Muscle of arm (tissue), 12 donors: ENCODE data around the gene ZNHIT6. TPM values are rescaled to one million over a fixed set of nuclear protein-coding genes. Genes with fewer than 3 reads are reported as not detected.

ENCODE experiments used
- DNase-seq: peaks from one replicate; pipeline ENCODE4 v3.0.0-alpha.2; 2013
- polyA plus RNA-seq, 12 donors: library from polyadenylated mRNA; unstranded; fragments of 120-200 nt; gene quantifications; one replicate each; pipeline ENCODE4 v1.2.1, GENCODE V29; 2013; ENCODE audit not compliant: insufficient read length in 12 of 12

ZNHIT6 gene
- polyA plus RNA-seq, 12 donors: 17.2 to 27.8 (median 21.1) TPM; not detected in 1

DNA sequence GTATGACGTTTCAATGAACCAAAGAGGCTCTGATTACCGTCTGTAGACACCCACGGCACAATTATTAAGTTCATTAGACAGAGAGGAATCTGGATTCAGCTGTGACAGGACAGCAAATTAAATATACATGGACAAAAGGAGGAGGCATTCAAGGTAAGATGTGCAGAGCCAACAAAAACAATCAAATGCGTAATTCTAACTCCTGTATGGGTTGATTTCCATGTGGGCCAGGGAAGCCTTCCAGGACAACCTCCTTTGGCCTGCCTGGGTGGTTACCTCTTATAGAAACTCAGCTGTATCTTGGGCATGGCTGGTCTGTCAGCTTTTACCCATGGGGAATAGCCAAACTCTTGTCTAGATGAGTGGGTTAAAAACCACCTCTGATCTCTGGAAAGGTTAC lies 83.9 kb downstream of the ZNHIT6 start:
- DNase-seq: no peak

DNA sequence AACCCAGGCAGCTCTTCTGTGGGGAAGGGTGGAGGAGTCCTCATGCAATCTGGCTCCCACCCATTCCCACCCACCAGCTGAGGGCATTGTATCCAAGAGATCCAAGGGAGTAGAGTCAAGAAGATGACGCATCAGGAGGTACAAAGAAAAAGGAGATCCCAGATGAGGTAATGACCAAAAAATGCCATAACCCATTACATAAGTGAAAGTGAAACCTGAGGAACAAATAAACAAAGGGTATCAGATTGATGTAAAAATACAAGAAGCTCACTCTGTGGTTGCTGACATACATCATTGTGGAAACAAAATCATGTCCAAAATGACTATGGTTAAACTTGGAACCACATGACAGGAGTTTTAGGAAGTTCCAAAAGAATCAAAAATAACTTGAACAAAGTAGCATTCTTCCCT lies 85.2 kb downstream of the ZNHIT6 start:
- no peak for DNase-seq

DNA sequence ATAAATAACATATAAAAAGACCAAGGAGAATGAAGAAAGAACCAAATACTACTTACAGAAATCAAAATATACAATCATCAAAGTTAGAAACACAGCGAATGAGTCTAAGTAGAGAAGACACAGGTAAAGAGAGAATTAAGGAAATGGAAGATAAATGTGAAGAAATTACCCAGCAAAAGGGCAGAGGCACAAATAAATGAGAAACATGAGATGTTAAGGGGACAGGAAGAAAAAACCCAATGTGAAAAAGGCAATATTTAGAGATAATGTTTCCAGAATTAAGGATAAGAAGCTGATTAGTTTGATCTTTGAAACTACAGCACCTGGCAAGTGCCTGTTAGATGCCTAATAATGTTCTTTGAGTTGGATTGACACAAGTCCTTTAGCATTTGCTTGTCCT lies 86.8 kb downstream of the ZNHIT6 start:
- no peak for DNase-seq

DNA sequence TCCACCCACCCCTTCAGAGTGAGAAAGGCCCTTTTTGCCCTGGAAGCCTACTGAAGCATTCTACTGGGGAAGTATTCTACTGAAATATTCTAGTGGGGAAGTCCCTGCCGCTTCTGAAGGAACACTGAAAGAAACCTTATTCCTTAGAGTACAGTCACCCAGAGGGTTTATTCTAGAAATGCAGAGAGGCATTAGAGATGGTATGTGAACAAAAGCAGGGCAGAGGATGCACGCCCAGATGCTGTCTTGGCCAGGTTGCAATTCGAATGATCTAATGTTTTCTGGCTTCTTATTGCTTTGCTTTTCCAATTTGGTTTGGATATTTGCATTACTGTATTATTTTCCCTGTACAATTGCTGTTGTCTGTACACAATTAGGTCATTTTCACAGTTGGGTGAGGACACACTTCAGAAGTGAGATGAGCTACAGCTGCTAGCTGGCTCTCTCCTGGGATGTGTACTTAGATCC lies 90.6 kb downstream of the ZNHIT6 start:
- peak; percentile 24 for DNase-seq

DNA sequence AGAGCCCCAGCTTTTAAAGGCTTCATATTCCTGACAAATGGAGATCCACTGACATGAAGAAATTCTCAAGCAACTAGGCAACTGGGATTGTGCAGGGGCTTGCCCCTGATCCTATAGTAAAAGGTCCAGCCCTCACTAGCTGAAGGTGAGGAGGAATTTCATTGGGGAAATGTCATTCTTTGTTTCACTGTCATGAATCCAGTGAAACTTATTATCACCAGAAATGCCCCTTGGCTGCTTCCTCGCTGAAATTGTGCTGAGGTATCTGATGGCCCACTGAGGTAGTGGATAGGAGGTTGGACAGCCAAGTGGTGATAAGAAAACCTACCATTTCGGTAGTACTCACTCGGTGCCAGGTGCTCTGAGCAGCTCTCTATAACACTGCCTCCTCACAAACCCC lies 91.5 kb downstream of the ZNHIT6 start:
- no peak for DNase-seq

DNA sequence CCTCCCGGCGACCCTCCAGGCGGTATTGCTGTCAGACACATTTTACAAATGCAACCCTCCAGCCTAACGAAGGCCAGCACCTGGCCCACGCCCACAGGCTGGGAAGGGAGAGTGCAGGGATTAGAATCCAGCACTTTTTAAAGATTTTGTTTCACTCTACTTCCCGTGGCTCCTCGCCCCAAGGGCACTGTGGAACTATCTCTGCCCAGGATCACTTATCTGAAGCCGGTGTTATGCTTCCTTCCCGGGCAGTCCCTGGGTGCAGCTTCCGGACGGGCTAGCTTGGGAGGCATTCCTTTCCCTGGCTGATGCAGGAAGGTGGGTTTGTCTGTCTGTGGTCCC lies 91.9 kb downstream of the ZNHIT6 start:
- DNase-seq: no peak

DNA sequence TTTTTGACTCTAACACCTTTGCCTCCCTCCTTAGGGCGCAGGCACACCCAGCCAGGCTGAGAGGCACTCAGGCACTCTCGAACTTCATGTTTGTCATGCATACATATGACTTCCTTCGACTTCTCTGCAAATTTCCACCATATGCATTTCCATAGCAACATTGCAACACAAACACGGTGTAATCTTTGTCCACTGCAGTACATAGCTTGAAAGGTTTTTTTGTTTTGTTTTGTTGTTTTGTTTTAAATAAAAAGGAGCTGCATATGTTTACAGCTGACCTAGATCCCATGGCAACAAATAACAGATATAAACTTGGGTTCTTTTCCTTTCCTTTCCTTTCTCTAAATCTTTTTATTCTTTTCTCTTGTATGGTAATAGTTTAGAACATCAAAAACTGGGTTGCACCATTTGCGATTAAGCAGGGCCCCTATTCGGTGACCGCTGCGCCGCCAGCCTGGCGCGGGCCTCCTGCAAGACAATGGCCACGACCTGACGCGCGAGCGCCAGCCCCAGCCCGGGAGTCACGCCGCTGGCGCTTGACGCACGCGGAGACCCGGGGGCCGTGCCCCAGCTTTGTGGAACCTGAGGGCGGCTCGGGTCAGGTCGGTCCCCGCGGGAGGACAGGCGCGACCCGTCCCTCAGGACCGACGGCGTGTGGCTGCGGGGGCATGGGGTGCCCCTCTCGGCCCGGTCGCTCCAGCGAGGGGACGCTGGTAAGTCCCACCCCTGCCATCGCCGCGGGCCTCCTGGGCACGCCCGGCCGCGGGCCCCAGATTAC lies 92.5 kb downstream of the ZNHIT6 start:
- peak; percentile 46 for DNase-seq

DNA sequence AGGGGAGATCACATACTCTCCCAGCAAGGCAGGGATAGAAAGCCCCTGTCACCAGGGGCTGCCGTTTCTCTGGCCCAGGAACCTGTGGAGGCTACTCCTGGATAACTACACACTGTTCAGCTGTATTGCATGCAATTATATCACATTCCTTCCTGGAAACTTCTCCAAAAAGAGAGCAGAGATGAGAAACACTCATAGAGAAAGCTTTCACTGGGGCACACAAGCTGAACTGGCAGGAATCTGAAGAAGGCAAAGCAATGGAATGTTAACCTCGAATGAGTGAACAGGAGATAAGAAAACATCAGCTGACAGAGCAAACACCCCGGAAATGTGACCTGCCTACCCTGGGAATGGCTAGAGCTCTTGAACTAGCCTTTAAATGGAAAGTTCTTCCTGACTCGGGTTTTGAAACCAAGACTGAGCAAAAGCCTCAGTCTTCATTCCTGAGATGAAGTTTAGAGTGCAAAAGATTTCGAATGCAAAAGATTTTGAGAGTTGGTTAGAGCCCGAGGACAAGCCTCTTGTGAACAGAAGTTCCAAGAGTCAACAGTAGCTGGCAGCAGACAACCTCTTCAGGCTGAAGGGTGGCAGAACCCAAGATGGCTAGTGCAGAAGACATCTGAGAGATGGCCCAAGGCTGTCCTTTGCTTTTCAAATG lies 95.4 kb downstream of the ZNHIT6 start:
- peak; percentile 27 for DNase-seq

DNA sequence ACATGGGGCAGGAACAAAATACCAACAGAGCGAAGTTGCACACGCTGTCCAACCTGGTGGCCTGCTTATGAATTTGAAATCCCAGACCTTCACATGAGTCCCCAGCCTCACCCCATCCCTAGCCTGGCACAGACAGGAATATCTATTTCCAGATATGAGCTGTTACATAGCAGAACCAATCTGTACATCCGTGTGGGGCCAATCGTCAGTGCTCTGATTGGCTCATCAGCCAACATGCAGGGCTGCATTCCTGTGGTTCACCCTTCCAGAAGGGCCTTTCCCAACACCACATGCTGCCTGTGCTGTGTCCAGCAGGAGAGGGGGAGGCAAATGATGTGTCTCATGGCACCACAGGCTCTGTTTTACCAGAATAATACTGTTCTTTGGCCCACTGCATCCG lies 96.4 kb downstream of the ZNHIT6 start:
- peak; percentile 49 for DNase-seq

DNA sequence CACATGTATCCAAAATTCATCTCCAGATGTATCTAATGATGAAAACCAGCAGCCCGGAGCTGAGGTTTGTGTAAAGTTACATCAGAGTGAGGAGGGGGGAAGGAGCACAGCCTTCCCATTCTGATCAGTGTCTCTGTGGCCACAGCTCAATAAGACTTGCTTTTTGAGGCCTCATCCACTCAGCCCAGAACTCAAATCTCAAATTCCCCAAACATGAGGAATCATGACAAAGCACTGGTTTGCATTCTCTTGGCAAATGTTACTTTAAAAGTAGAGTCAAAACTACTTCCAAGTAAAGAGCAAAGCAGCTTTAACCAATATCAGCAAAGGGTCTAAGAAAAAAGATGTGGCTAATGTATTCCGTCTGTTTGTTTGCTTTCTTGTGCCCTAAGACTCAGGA lies 96.8 kb downstream of the ZNHIT6 start:
- peak; percentile 77 for DNase-seq

DNA sequence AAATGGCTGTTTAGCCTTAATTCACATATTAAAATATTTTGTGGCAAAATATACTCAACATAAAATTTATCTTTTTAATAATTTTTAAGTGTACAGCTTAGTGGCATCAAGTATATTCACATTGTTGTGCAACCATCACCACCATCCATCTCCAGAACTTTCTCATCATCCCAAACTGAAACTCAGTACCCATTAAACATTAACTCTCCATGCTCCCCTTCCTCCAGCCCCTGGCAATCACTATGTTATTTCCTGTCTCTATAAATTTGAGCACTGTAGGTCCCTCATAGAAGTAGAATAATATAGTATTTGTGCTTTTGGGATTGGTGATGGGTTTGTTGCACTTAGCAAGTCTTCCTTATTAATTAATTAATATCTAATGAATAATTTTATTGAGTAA lies 98.3 kb downstream of the ZNHIT6 start:
- DNase-seq: no peak

DNA sequence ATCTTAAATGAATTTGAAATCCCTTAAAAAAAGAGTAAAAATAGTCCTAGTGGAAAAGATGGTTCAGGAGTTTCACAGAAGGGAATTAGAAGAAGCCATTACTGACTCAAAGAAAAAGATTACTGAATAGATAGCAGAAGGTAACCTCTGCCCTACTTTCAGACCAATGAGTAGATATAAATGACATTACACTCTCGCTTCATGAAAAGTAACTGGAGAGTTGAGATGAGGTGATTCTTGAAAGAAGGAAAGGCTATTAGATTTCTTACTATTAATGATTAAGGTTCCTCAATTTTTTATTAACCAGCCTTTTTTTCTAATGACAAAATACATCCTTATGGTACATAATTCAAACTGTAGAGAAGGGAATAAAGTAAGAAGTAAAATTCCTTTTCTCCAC lies 99.4 kb downstream of the ZNHIT6 start:
- no peak for DNase-seq

DNA sequence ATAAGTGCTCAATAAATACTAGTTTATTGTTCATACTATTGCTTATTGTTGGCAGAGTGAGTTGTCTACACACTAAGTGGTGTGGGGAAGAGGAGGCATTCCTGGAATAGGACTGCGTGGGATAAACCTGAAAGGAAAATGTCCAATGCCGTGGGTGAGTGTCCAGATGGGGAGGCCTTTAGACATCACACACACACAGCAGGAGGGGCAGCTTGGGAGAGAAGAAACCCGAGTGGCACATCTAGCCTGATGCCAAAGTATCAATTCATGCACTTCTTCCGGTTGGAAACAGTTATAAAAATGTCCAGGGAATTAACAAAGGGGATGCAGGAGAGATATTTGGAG lies 100.3 kb downstream of the ZNHIT6 start:
- DNase-seq: no peak

DNA sequence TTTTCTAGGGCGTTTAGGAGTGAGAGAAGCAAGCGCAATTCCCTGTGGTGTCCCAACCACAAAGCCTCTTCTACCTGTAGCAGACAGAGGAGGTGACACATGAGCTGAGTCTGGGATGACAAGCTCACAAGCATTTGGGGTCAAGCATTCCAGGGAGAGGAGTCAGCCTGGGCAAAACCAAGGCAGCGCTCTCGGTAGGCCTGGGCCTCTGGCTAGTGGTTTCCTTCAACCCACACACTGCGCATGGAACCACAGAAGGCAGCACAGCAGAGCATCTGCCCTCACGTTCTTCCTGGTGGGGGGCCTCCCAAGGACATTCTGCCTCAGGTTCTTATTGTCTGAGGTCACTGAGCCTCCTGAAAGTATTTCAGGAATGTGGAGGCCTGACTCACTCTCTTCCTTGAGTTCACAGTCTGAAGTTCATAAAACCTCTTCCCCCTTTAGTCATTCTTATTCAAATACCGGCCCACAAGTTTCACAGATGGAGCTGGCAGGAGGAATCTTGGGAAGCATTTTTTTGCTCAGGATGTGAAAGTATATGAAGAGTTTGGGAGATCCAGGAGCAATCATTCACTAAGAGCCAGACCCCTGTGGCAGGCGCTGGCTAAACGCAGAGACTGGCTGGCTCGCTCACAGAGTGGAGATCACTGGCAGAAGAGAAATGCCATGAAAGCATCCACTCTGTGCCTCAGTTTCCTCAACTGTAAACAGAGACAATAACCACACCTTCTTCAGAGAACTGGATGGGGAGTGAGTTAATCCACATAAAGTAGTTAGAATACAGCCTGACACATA lies 100.9 kb downstream of the ZNHIT6 start:
- DNase-seq: no peak

DNA sequence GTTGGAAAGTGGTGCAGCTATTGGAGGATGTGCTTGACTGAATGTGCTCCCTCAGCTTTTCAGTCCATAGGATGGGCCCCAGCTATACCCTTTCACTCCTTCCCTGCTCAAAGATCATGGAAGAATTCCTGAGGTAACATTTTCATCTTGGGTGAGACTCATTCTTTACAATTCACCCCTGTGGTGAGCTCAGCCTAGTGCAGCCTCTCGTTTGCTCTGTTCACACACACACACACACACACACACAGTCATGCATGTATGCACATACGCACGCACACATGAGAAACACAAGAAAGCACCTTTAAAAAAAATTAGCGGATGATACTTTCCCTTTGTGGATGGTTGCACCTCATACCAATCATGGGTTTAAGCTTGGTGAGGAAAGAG lies 101.8 kb downstream of the ZNHIT6 start:
- DNase-seq: no peak

DNA sequence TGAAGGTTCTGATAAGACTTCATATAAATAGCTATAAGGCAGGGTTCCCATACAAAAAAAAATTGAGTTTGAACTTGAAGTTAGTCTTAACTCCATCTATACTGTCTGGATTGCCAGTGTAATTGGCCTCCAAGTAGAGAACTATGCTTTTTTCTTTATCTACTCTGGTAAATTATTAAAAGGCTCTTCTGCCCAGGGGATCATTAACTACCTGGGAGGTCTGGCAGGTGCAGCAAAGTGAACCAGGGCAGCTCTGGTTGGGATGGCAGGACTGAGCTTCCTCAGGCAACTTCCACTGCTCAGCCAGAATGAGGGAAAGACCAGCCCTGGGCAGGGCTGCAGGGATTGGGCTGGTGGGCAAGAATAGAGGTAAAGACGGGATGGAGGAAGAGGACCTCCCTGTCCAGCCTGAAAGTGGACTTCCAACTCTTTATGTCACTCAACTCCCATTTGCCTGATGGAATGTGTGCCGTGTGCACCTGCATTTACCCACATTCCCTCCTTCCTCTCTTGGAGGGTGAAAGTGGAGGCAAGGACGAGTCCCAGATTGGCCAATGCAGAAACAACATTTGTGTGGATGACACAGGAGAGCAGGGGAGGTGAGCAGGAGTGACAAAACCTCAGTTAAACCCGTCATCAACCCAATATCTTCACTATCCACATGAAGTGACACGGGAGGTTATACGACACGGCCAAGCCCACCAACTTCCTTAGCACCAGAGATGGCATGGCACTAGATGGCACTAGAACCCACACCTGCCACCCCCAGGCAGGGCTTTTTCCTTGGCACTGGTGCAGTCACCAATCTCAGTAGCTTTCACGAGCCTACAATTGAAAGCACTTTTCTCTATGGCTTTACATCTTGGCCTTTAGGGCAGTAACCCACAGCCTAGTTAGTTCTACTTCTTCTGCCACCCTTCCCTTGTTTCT lies 102.5 kb downstream of the ZNHIT6 start:
- DNase-seq: no peak

DNA sequence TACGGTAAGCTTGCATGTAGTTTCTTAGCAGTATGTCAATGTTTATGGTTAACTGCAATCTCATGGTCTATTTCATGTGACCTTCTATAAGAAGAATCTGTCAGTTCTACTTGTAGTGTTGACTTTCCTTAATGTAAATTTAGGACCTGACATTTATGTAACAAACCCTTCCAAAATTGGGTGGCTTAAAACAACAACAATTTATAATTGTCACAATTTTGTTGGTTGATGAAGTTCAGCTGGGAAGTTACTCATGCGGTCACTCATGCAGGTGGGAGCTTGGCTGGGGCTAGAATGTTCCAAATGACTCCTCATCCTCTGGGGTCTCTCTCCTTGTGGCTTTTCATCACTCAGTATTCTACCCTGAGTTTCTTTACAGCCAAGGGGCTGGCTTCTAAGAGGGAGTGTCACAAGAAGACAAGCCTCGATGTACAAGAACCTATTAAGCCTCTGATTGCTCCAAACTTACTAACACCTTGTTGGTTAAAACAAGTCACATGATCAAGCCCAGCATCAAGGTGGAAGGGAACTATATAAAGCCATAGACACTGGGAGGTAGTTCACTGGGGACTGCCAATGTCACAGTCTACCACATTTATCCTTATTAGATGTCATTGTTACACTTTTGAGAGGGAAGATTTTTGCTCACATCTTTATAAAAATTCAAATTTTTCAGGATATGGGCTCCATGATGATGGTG lies 103.8 kb downstream of the ZNHIT6 start:
- DNase-seq: no peak

DNA sequence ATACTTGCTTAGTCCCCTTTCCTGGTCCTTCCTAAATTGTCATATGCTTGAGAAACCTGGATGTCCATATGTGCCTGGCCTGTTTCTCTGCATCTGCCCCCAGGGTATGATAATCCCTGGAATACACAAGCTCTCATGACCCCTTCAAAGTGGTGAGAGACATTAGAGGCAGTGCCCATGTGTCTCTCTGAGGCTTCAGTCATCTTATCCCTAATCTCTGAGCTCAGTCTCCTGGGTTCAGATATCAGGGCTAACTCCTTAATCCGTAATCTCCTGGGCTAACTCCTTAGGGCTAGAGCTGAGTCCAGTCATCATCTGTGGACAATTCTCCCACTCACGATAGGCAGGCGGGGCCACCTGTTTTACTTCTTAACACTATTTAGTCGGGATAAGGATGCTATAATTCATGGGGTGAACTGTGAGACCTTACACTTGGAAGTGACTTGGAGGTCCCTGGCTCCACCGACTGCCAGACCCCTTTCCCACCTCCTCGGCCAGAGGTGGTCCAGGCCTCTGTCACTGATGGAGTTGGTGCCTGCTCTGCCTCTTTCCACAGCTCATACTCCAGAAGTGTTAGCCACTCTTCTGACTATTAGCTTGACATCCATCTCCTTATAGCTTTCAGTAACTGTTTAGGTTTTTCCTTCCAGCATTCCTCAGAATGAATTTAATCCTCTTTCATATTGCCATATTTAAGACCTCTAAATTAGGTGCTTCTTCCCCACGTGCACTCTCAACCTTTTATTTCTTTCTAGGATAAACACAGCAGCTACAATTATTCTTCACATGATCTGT lies 105.0 kb downstream of the ZNHIT6 start:
- DNase-seq: no peak

DNA sequence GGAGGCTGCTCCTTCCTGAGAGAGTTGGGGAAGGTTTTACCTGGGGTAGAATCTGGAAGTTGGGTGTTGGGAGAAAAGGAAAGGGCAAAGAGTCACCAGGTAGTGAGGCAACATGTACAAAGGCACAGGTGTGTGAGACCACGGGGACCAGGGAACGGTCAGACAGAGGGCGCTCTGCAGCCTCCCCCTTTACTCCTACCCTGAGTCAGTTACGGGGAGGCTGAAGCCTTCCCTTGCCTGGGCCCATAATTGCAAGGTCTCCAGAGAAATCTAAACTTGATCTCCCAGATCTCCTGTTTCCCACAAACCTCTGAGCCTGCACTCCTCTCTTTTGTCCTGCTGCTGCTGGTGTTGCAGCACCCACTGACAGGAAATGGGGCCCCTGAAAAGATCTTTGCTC lies 105.7 kb downstream of the ZNHIT6 start:
- DNase-seq: no peak

DNA sequence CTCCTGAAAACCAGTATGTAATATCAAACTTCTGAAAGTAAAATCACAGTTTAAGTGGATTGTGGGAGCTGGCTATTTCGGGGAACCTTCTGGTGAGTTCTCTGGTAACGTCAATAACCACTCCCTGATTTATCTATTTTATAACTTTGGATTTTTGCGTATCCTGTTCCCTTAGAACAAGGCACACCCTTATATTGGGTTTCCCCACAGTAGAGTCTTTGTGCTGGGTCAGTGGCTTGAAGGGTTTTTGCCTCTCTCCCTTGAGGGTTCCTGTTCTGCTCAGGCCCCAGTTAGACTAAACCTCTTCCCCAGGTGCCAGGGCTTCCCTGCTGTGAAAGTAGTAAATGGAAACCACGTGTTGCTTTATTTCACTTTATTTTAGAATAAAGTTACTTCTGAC lies 106.3 kb downstream of the ZNHIT6 start:
- DNase-seq: no peak
